CD4-positive, CD25-positive, alpha-beta regulatory T cell (primary cell): Measurements from ENCODE around the gene LECT2. TPM values are rescaled to one million over a fixed set of nuclear protein-coding genes. Genes with fewer than 3 reads are reported as not detected.

ENCODE experiments used
- ATAC-seq, 2 donors: fragments of 150-1000 bp; cut with Tn5 transposase; one replicate each; pipeline ENCODE4 v1.10.0; 2021; ENCODE audit warnings: low read depth in 2 of 2, moderate number of reproducible peaks in 2 of 2, moderate library complexity in 1 of 2
- DNase-seq, 3 donors: peaks; one replicate each; pipeline versions ENCODE4 v3.0.0 to v3.0.0-alpha.2; 2012 to 2022; ENCODE audit warnings: mixed read lengths in 1 of 3
- H3K27ac ChIP-seq: one replicate; pipeline ENCODE4 v1.7.0; 2013; ENCODE audit warnings: mild to moderate bottlenecking, low read length; ENCODE audit not compliant: insufficient read depth, poor library complexity, severe bottlenecking
- H3K27me3 ChIP-seq: one replicate; pipeline ENCODE4 v1.7.0; 2013; ENCODE audit warnings: low read length; ENCODE audit not compliant: control insufficient read depth, insufficient read depth
- H3K36me3 ChIP-seq: one replicate; pipeline ENCODE4 v1.7.0; 2013; ENCODE audit warnings: mild to moderate bottlenecking, low read length, moderate library complexity; ENCODE audit not compliant: control insufficient read depth, insufficient read depth
- H3K4me1 ChIP-seq: 2 replicates; pipeline ENCODE4 v1.7.0; 2013; ENCODE audit warnings: mild to moderate bottlenecking, low read length; ENCODE audit not compliant: insufficient read depth, control insufficient read depth, poor library complexity, severe bottlenecking
- H3K4me3 ChIP-seq: one replicate; pipeline ENCODE4 v1.7.0; 2013; ENCODE audit warnings: low read depth, mild to moderate bottlenecking, low read length, moderate library complexity
- H3K9me3 ChIP-seq, 2 experiments: 1 replicate in 1 of 2; 2 replicates in 1 of 2; pipeline ENCODE4 v1.7.0; 2013; ENCODE audit warnings: low read length in 2 of 2, mild to moderate bottlenecking in 1 of 2, moderate library complexity in 1 of 2; ENCODE audit not compliant: control insufficient read depth in 2 of 2
- H3K27ac Mint-ChIP-seq, 3 donors: one replicate each; pipeline ENCODE4 v1.8.0; 2020 to 2022; ENCODE audit warnings: mild to moderate bottlenecking in 3 of 3, mixed read lengths in 3 of 3, moderate library complexity in 2 of 3
- H3K27me3 Mint-ChIP-seq: one replicate; pipeline ENCODE4 v1.8.0; 2022; ENCODE audit warnings: mild to moderate bottlenecking, mixed read lengths
- H3K36me3 Mint-ChIP-seq: one replicate; pipeline ENCODE4 v1.8.0; 2020; ENCODE audit warnings: mixed read lengths
- H3K4me1 Mint-ChIP-seq, 4 donors: one replicate each; pipeline ENCODE4 v1.8.0; 2020 to 2022; ENCODE audit warnings: mixed read lengths in 4 of 4, mild to moderate bottlenecking in 1 of 4
- H3K4me3 Mint-ChIP-seq, 4 donors: one replicate each; pipeline ENCODE4 v1.8.0; 2020 to 2022; ENCODE audit warnings: mild to moderate bottlenecking in 4 of 4, mixed read lengths in 4 of 4, moderate library complexity in 3 of 4
- H3K9me3 Mint-ChIP-seq, 7 donors: one replicate each; pipeline ENCODE4 v1.8.0; 2020 to 2022; ENCODE audit warnings: mixed read lengths in 7 of 7, mild to moderate bottlenecking in 3 of 7, moderate library complexity in 2 of 7
- polyA plus RNA-seq, 4 donors: library from polyadenylated mRNA; unstranded; fragments of 300-500 nt; fragmentation: Illumina TruSeq; gene quantifications; one replicate each; pipeline ENCODE4 v1.2.3, GENCODE V29; 2021
- total RNA-seq: library from RNA; stranded (reverse); gene quantifications from one replicate; pipeline ENCODE4 v1.2.3, GENCODE V29; 2022

LECT2 gene
- total and polyA plus RNA-seq, 5 donors from 2014 or later = not detected

DNA sequence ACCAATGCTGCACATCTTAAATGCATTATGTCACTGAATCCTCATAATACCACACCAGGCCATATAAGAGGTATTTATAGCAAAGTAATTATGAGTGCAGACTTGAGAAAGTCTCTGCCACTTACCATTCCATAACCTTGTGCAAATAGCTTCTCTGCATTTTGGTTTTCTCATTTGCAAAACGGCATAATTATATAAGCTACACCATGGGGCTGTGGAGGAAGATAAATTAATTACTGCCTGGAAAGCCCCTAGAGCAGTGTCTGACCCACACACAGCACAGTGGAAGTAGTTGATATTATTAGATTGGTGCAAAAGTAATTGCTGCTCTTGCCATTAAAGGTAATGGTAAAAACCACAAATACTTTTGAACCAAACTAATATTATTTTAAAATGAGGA is 49.6 kb downstream of the LECT2 start:
- Mint-ChIP-seq H3K27me3 (peaks cover 38% of the 10 kb centered on the region), H3K36me3 (no peaks in the 10 kb centered on the region), H3K9me3 (peaks cover 0 to 4% (median 0%) of the 10 kb centered on the region in 7 donors), H3K4me3 (no peak overlapping the region), H3K4me1 (no peaks in the 10 kb centered on the region), H3K27ac (no peak overlapping the region)
- H3K4me1 ChIP-seq = no peaks in the 10 kb centered on the region
- peaks cover 18% of the 10 kb centered on the region for H3K27me3 ChIP-seq
- DNase-seq (no peak), ATAC-seq (no peak)
- no peaks in the 10 kb centered on the region for H3K9me3 ChIP-seq
- H3K4me3 ChIP-seq = no peak overlapping the region
- no peak overlapping the region for H3K27ac ChIP-seq
- no peaks in the 10 kb centered on the region for H3K36me3 ChIP-seq

GRCh38 chr5:135901633-135902032 is 53.1 kb downstream of the LECT2 start:
- no peaks in the 10 kb centered on the region for H3K4me1 Mint-ChIP-seq
- H3K36me3 Mint-ChIP-seq = no peaks in the 10 kb centered on the region
- no peak overlapping the region for H3K4me3 ChIP-seq
- no peak overlapping the region for H3K4me3 Mint-ChIP-seq
- H3K27me3 ChIP-seq = peaks cover 17% of the 10 kb centered on the region
- no peak overlapping the region for H3K27ac ChIP-seq
- peaks cover 36% of the 10 kb centered on the region for H3K27me3 Mint-ChIP-seq
- no peaks in the 10 kb centered on the region for H3K36me3 ChIP-seq
- DNase-seq = no peak
- ATAC-seq = no peak
- H3K9me3 ChIP-seq = no peaks in the 10 kb centered on the region
- H3K9me3 Mint-ChIP-seq = peaks cover 0 to 3% (median 0%) of the 10 kb centered on the region in 7 donors
- H3K4me1 ChIP-seq = no peaks in the 10 kb centered on the region
- peak overlapping the region in 1 of 3 donors; percentile 3 for H3K27ac Mint-ChIP-seq

DNA sequence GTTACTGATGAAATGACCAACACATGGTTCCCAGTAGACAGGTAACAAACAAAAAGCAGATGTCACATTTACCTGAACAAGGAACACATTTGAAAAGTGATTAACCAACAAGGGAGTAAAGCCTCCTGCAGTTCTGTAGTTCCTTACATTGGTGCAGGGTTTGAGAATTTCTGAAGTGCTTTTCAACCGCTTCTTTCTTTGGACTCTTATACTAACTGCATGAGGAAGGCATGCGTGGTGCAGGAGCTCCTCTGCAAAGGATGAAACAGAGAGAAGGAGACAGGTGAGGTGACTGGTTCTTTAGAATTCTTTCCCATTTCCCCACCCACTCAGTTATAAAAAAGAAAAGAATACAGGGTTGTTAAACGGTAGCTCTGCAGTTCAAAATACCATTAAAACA is 54.5 kb downstream of the LECT2 start:
- H3K4me3 Mint-ChIP-seq = no peak overlapping the region

GRCh38 chr5:135898651-135899050 is 56.1 kb downstream of the LECT2 start:
- no peak overlapping the region for H3K27ac Mint-ChIP-seq
- H3K9me3 Mint-ChIP-seq = no peaks in the 10 kb centered on the region
- H3K36me3 ChIP-seq = no peaks in the 10 kb centered on the region
- H3K27me3 Mint-ChIP-seq = peaks cover 27% of the 10 kb centered on the region
- H3K4me1 Mint-ChIP-seq = no peaks in the 10 kb centered on the region
- ATAC-seq (no peak), DNase-seq (no peak)
- H3K9me3 ChIP-seq = no peaks in the 10 kb centered on the region
- H3K27me3 ChIP-seq = peaks cover 19% of the 10 kb centered on the region
- no peak overlapping the region for H3K4me3 Mint-ChIP-seq
- H3K36me3 Mint-ChIP-seq = no peaks in the 10 kb centered on the region
- H3K4me3 ChIP-seq = no peak overlapping the region
- H3K27ac ChIP-seq = no peak overlapping the region
- H3K4me1 ChIP-seq = no peaks in the 10 kb centered on the region

More for the DNA sequence above, 54.5 kb downstream of the LECT2 start:
- Mint-ChIP-seq H3K4me1 (no peaks in the 10 kb centered on the region), H3K36me3 (no peaks in the 10 kb centered on the region), H3K9me3 (peaks cover 0 to 2% (median 0%) of the 10 kb centered on the region in 7 donors), H3K27ac (no peak overlapping the region), H3K27me3 (peaks cover 33% of the 10 kb centered on the region)
- H3K27ac ChIP-seq = no peak overlapping the region
- DNase-seq (no peak), ATAC-seq (no peak)
- peaks cover 19% of the 10 kb centered on the region for H3K27me3 ChIP-seq
- H3K4me3 ChIP-seq = no peak overlapping the region
- no peaks in the 10 kb centered on the region for H3K4me1 ChIP-seq
- no peaks in the 10 kb centered on the region for H3K9me3 ChIP-seq
- no peaks in the 10 kb centered on the region for H3K36me3 ChIP-seq

Other genes starting within 250 kb of the LECT2 start
- not detected for gene SLC25A48, start 120.3 kb downstream of the LECT2 start, total RNA-seq
- not detected for gene SLC25A48, start 120.3 kb downstream of the LECT2 start, polyA plus RNA-seq
- gene IL9, start 59.1 kb downstream of the LECT2 start, total RNA-seq = not detected
- not detected for gene IL9, start 59.1 kb downstream of the LECT2 start, polyA plus RNA-seq
- 3.7 TPM for gene TGFBI, start 74.0 kb upstream of the LECT2 start, total RNA-seq
- gene TGFBI, start 74.0 kb upstream of the LECT2 start, polyA plus RNA-seq = 1 to 10 TPM; 1.5 to 2.5 (median 2.1) TPM
- 5.5 TPM for gene SMAD5, start 177.9 kb upstream of the LECT2 start, total RNA-seq
- gene SMAD5, start 177.9 kb upstream of the LECT2 start, polyA plus RNA-seq = 10 to 100 TPM in 1 of 4 donors, 1 to 10 TPM in 3; 3.5 to 12.0 (median 4.4) TPM
- not detected for gene SMIM32, start 238.2 kb upstream of the LECT2 start, total RNA-seq
- gene SMIM32, start 238.2 kb upstream of the LECT2 start, polyA plus RNA-seq = not detected